Measurements from ENCODE around the gene STIM2. TPM values are rescaled to one million over a fixed set of nuclear protein-coding genes. Genes with fewer than 3 reads are reported as not detected.

The STIM2 gene
- total and polyA plus RNA-seq, 2 of the 4 experiments (the other 2 are of a cell fraction), result 16.1 to 27.6 TPM

- dilution Hi-C loops (cut with HindIII; ENCODE audit: low sequenced_read_pairs, unreplicated experiment) (no loop called here), intact Hi-C loops (cut with micrococcal nuclease) (loop anchor here (2.0 kb wide), 1 partner anchor 26 kb away; no protein-coding TSS in a partner anchor), in situ Hi-C loops (cut with MboI; ENCODE audit: low sequenced_read_pairs) (loop anchor here (5.0 to 25.0 kb wide), 2 partner anchors 137 to 533 kb away; no protein-coding TSS in a partner anchor)
- Histone ChIP-seq H4K5ac (ENCODE audit: low read depth, low read length) (no peak overlapping the region), H3K4me1 (ENCODE audit: control insufficient read depth, insufficient read depth, low read length) (no peaks in the 10 kb centered on the region; the same call in 1 of the 2 replicates), H3K9me3 (ENCODE audit: control insufficient read depth, insufficient read depth, low read length) (no peaks in the 10 kb centered on the region), H4K20me1 (ENCODE audit: insufficient read depth, low read length) (no peaks in the 10 kb centered on the region), H3K4me3 (ENCODE audit: insufficient read depth, low read depth, low read length) (no peak overlapping the region), H3K9me1 (ENCODE audit: insufficient read depth, low read length) (no peaks in the 10 kb centered on the region), H2BK120ac (ENCODE audit: low read depth, low read length) (no peak overlapping the region), H3K4me2 (ENCODE audit: low read depth, low read length) (no peak overlapping the region), H3K14ac (replicated peaks; ENCODE audit: low read depth, low read length) (no peak overlapping the region), H3K27ac (ENCODE audit: insufficient read depth, low read length) (no peak overlapping the region), H3K79me1 (ENCODE audit: low read depth in 1 of 2, low read length in 2 of 2) (peaks cover 23 to 28% of the 10 kb centered on the region in 2 experiments), H2AK9ac (replicated peaks; ENCODE audit: low read depth, low read length, poor library complexity) (no peak overlapping the region), H3K23ac (ENCODE audit: low read depth, low read length) (no peak overlapping the region), H3K36me3 (ENCODE audit: control insufficient read depth, insufficient read depth, low read length) (no peaks in the 10 kb centered on the region), H2AFZ (replicated peaks; ENCODE audit: low read length, poor library complexity) (no peak overlapping the region), H3K27me3 (ENCODE audit: control insufficient read depth, insufficient read depth, low read length) (no peaks in the 10 kb centered on the region), H2BK5ac (ENCODE audit: low read depth, low read length, poor library complexity, severe bottlenecking) (no peak overlapping the region), H3K56ac (ENCODE audit: extremely low read depth, insufficient read depth, low read length) (no peak overlapping the region), H2BK15ac (ENCODE audit: low read depth, low read length) (no peak overlapping the region), H3K9ac (ENCODE audit: low read depth, low read length) (no peak overlapping the region), H2BK20ac (ENCODE audit: low read depth, low read length) (no peak overlapping the region), H3K18ac (ENCODE audit: low read depth, low read length) (no peak overlapping the region), H2AK5ac (ENCODE audit: low read depth, low read length) (no peak overlapping the region), H4K8ac (ENCODE audit: low read depth in 2 of 2, low read length in 2 of 2) (no peak overlapping the region), H4K91ac (ENCODE audit: insufficient read depth, low read depth, low read length) (no peak overlapping the region), H3K4ac (ENCODE audit: low read depth, low read length) (no peak overlapping the region)
- WGBS, 2 experiments (ENCODE audit: extremely low coverage in 2 of 2, insufficient read length in 1 of 2), result no CpG with 5 or more reads among the region's 2 CpGs
- DNase-seq, result no peak
- CTCF ChIA-PET, result interaction anchor here (0.6 kb wide), 1 partner anchor 412 kb away, joined by 3 read pairs; no protein-coding TSS in a partner anchor
- no TSS peak for BruUV-seq (replicated peaks)
- no peak for ATAC-seq (ENCODE audit: low read depth)
- no peak for TF ChIP-seq CEBPB (IDR thresholded peaks at IDR 0.05; ENCODE audit: low read depth, low read length)
- TF ChIP-seq MXI1 (IDR thresholded peaks at IDR 0.05; ENCODE audit: borderline replicate concordance, low read depth, low read length), result no peak
- TF ChIP-seq MAFK (IDR thresholded peaks at IDR 0.05; ENCODE audit: low read depth, low read length), result no peak
- TF ChIP-seq, protein P1, sequence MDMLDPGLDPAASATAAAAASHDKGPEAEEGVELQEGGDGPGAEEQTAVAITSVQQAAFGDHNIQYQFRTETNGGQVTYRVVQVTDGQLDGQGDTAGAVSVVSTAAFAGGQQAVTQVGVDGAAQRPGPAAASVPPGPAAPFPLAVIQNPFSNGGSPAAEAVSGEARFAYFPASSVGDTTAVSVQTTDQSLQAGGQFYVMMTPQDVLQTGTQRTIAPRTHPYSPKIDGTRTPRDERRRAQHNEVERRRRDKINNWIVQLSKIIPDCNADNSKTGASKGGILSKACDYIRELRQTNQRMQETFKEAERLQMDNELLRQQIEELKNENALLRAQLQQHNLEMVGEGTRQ (IDR thresholded peaks at IDR 0.05; ENCODE audit: low read depth, low read length), result no peak
- no peak for TF ChIP-seq RAD21 (IDR thresholded peaks at IDR 0.05; ENCODE audit: low read length)
- TF ChIP-seq RCOR1 (IDR thresholded peaks at IDR 0.05; ENCODE audit: insufficient replicate concordance, low read length), result no peak
- TF ChIP-seq NFE2L2 (IDR thresholded peaks at IDR 0.05; ENCODE audit: low read depth, low read length), result no peak
- no peak for TF ChIP-seq SMC3 (IDR thresholded peaks at IDR 0.05; ENCODE audit: low read depth, low read length)
- no peak for TF ChIP-seq FOS (IDR thresholded peaks at IDR 0.05; ENCODE audit: low read depth, low read length)
- no peak for TF ChIP-seq CHD1 (IDR thresholded peaks at IDR 0.05; ENCODE audit: low read depth, low read length)
- no peak for TF ChIP-seq RFX5 (IDR thresholded peaks at IDR 0.05; ENCODE audit: low read depth, low read length)
- POLR2A ChIA-PET (ENCODE audit: unreplicated experiment), result no interaction called here
These were observed 10.1 kb downstream of the STIM2 start for GRCh38 chr4:26870576-26871262.
